ENCODE data around the gene MAP1LC3B. TPM values are rescaled to one million over a fixed set of nuclear protein-coding genes. Genes with fewer than 3 reads are reported as not detected.

Gene MAP1LC3B
- total RNA-seq, 1 donor from 2014 or later = 297 TPM

DNA sequence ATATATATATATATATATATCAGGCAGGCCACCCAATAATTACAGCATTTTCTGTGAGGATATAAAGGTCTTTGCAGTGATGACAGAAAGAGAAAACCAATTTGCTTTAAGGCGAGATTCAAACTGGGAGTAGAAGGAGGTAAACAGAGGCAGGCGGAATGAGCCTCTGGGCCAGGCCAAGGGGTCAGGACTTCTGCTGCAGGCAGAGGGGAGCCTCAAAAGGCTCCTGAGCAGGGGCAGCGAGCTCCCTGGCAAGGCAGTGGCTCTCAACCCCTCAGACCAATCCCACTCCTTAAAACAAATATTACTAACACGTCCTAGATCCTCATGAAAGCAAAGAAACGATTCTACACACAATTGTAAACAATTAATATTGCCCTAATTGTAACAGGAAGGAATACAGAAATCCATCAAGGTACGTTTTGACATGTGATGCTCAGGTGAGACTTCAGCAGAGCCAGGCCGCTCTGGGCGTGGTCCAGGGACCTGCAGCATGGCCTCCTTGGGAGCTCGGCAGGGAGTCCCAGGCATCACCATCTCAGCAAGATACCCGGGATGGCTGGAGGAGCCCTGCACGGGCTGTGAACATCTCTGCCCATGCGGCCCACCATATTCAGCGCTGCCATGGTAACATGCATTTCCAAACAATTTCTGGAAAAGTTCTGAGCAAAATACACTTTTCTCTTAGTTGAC, 27.0 kb upstream of the MAP1LC3B start:
- TF ChIP-seq, protein P1, sequence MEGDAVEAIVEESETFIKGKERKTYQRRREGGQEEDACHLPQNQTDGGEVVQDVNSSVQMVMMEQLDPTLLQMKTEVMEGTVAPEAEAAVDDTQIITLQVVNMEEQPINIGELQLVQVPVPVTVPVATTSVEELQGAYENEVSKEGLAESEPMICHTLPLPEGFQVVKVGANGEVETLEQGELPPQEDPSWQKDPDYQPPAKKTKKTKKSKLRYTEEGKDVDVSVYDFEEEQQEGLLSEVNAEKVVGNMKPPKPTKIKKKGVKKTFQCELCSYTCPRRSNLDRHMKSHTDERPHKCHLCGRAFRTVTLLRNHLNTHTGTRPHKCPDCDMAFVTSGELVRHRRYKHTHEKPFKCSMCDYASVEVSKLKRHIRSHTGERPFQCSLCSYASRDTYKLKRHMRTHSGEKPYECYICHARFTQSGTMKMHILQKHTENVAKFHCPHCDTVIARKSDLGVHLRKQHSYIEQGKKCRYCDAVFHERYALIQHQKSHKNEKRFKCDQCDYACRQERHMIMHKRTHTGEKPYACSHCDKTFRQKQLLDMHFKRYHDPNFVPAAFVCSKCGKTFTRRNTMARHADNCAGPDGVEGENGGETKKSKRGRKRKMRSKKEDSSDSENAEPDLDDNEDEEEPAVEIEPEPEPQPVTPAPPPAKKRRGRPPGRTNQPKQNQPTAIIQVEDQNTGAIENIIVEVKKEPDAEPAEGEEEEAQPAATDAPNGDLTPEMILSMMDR (IDR thresholded peaks at IDR 0.05; ENCODE audit: partially characterized antibody, unreplicated experiment) = no peak
- Mint-ChIP-seq H3K4me1 (ENCODE audit: low read depth, unreplicated experiment) (peaks cover 41% of the 10 kb centered on the region), H3K27ac (ENCODE audit: unreplicated experiment) (no peak overlapping the region), H3K9me3 (ENCODE audit: unreplicated experiment) (no peaks in the 10 kb centered on the region), H3K36me3 (ENCODE audit: unreplicated experiment) (peaks cover 4% of the 10 kb centered on the region), H3K4me3 (ENCODE audit: unreplicated experiment) (peak overlapping the region; percentile 47), H3K27me3 (ENCODE audit: unreplicated experiment) (no peaks in the 10 kb centered on the region)
- no peak for DNase-seq

DNA sequence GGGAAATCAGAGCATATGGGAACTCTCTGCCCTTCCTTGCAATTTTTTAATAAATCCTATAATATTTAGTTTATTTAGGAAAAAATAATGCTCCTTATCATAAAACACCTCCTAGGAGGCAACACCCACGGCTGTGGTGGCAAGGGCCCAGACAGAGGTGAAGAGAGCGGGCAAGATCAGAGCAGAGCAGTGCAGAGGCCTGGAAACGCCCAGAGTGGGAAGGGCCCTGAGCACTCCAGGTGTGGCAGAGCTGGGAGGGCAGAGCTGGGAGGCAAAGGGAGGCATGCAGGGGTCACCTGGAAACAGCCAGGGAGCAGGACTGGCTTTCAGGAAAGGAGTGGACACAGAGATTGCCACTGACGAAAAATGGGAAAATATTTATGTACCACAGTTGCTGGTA, 25.8 kb upstream of the MAP1LC3B start:
- Mint-ChIP-seq H3K27me3 (ENCODE audit: unreplicated experiment) (no peaks in the 10 kb centered on the region), H3K27ac (ENCODE audit: unreplicated experiment) (peak overlapping the region; percentile 57), H3K4me3 (ENCODE audit: unreplicated experiment) (no peak overlapping the region), H3K9me3 (ENCODE audit: unreplicated experiment) (no peaks in the 10 kb centered on the region), H3K36me3 (ENCODE audit: unreplicated experiment) (peaks cover 4% of the 10 kb centered on the region), H3K4me1 (ENCODE audit: low read depth, unreplicated experiment) (peaks cover 48% of the 10 kb centered on the region)
- no peak for DNase-seq
- TF ChIP-seq, protein P1 (IDR thresholded peaks at IDR 0.05; ENCODE audit: partially characterized antibody, unreplicated experiment) = no peak

DNA sequence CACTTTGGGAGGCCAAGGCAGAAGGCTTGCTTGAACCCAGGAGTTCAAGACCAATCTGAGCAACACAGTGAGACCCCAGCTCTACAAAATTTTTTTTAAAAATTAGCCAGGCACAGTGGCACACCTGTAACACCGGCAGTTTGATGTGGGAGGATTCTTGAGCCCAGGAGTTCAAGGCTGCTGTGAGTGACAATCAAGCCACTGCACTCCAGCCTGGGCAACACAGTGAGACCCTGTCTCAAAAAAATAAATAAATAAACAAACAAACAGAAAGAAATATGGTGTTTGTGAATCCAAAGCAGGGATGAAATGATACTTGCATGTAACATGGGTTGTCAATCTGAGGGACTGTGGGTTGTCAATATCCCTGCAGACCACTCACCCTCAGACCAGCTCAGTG, 25.2 kb upstream of the MAP1LC3B start:
- Mint-ChIP-seq H3K27ac (ENCODE audit: unreplicated experiment) (peak overlapping the region; percentile 89), H3K36me3 (ENCODE audit: unreplicated experiment) (peaks cover 4% of the 10 kb centered on the region), H3K27me3 (ENCODE audit: unreplicated experiment) (no peaks in the 10 kb centered on the region), H3K4me1 (ENCODE audit: low read depth, unreplicated experiment) (peaks cover 52% of the 10 kb centered on the region), H3K4me3 (ENCODE audit: unreplicated experiment) (peak overlapping the region; percentile 18), H3K9me3 (ENCODE audit: unreplicated experiment) (no peaks in the 10 kb centered on the region)
- DNase-seq = no peak
- TF ChIP-seq, protein P1 (IDR thresholded peaks at IDR 0.05; ENCODE audit: partially characterized antibody, unreplicated experiment) = no peak

DNA sequence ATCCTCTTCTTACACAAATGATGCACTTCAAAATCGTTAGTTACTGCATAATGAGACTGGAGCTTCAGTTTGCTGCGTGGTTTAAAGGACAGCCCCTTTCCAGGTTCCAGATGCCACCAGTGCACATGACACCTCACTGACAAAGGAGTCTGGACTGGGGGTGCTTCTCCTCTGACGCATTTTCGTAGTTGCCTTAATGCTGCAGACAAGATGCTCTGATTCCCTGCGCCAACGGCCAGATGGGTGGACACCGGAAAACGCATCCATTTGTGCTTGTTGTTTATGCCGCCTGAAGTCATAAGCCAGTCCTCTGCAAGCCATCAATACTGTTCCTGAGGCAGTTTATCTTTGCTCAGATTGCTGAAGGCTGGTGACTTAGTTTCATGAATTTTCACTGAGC, 24.6 kb upstream of the MAP1LC3B start:
- TF ChIP-seq, protein P1 (IDR thresholded peaks at IDR 0.05; ENCODE audit: partially characterized antibody, unreplicated experiment) = no peak
- Mint-ChIP-seq H3K9me3 (ENCODE audit: unreplicated experiment) (no peaks in the 10 kb centered on the region), H3K4me3 (ENCODE audit: unreplicated experiment) (peak overlapping the region; percentile 18), H3K27me3 (ENCODE audit: unreplicated experiment) (no peaks in the 10 kb centered on the region), H3K27ac (ENCODE audit: unreplicated experiment) (peak overlapping the region; percentile 89), H3K36me3 (ENCODE audit: unreplicated experiment) (peaks cover 4% of the 10 kb centered on the region), H3K4me1 (ENCODE audit: low read depth, unreplicated experiment) (peaks cover 52% of the 10 kb centered on the region)
- DNase-seq = no peak

DNA sequence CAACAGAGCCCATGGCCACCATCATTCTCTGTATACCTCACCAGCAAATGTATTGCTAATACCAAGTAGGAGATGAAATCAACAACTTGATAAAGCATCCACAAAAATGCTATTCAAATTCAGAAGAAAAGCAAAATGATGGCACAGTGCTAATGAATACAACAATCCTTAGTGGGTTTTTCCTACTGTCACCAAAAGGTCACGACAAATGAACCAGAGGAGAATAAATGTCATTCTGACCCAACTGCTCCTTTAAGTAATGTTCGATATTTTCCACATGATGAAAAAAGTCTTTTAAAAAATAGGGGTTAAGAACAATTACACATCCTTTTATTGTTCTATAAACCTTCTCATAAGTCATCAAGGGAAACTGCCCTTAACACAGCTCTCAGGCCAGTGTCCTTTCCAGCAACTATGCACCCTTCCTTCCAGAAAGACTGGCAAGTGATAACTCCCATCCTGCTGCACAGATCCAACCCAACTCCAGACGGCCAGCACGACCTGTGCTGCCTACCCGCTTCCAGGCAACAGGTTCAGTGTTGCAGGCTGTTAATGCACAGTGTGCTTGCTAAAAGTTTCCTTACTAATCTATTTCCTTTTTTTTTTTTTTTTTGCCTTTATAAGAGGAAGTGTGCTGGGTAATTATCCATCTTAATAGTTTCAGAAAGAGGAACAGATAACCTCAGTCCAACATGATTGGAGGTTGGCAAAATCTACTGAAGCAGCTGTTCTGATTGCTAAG, 23.9 kb upstream of the MAP1LC3B start:
- Mint-ChIP-seq H3K27ac (ENCODE audit: unreplicated experiment) (peak overlapping the region; percentile 89), H3K4me3 (ENCODE audit: unreplicated experiment) (peak overlapping the region; percentile 31)
- DNase-seq = no peak

More for the DNA sequence above, 23.9 kb upstream of the MAP1LC3B start:
- Mint-ChIP-seq H3K27me3 (ENCODE audit: unreplicated experiment) (no peaks in the 10 kb centered on the region), H3K4me1 (ENCODE audit: low read depth, unreplicated experiment) (peaks cover 52% of the 10 kb centered on the region), H3K36me3 (ENCODE audit: unreplicated experiment) (peaks cover 4% of the 10 kb centered on the region), H3K9me3 (ENCODE audit: unreplicated experiment) (no peaks in the 10 kb centered on the region)
- TF ChIP-seq, protein P1 (IDR thresholded peaks at IDR 0.05; ENCODE audit: partially characterized antibody, unreplicated experiment) = no peak
